Choroid plexus epithelial cell (primary cell): Measurements from ENCODE around the gene ADD3.

Source experiments
- DNase-seq: peaks from one replicate; pipeline ENCODE4 v3.0.0-alpha.2; 2010; ENCODE audit warnings: low read depth
- H3K4me3 ChIP-seq: 2 replicates; pipeline ENCODE4 v1.5.1; 2011; ENCODE audit warnings: low read depth, mild to moderate bottlenecking, control low read depth, low read length, moderate library complexity
- TF ChIP-seq, protein P1 (sequence below): conservative IDR thresholded peaks from 2 replicates; pipeline ENCODE4 v1.5.1; 2011; ENCODE audit warnings: low read depth, mild to moderate bottlenecking, control low read depth, inconsistent platforms, low read length, moderate library complexity

ADD3 gene

DNA sequence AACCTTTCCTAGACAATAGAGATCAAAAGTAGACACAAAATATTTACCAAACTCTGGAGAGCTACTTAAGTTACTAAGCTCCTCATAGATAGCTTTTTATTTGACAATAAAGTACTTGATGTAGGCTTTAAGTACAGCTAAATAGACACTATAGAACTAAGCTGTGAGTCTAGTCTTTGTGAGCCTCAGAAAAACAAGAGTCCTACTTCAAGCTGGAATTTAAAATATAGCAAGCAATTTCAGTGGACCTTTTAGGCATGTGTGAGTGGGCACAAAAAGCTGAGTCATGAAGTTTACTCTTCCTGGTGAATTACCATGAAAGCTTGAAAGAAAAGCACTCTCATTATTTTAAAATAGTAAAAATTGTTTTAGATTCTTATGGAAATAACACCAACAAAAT is 76.1 kb downstream of the ADD3 start:
- TF ChIP-seq, protein P1, sequence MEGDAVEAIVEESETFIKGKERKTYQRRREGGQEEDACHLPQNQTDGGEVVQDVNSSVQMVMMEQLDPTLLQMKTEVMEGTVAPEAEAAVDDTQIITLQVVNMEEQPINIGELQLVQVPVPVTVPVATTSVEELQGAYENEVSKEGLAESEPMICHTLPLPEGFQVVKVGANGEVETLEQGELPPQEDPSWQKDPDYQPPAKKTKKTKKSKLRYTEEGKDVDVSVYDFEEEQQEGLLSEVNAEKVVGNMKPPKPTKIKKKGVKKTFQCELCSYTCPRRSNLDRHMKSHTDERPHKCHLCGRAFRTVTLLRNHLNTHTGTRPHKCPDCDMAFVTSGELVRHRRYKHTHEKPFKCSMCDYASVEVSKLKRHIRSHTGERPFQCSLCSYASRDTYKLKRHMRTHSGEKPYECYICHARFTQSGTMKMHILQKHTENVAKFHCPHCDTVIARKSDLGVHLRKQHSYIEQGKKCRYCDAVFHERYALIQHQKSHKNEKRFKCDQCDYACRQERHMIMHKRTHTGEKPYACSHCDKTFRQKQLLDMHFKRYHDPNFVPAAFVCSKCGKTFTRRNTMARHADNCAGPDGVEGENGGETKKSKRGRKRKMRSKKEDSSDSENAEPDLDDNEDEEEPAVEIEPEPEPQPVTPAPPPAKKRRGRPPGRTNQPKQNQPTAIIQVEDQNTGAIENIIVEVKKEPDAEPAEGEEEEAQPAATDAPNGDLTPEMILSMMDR: no peak
- H3K4me3 ChIP-seq: no peak overlapping the region
- peak; percentile 69 for DNase-seq

DNA sequence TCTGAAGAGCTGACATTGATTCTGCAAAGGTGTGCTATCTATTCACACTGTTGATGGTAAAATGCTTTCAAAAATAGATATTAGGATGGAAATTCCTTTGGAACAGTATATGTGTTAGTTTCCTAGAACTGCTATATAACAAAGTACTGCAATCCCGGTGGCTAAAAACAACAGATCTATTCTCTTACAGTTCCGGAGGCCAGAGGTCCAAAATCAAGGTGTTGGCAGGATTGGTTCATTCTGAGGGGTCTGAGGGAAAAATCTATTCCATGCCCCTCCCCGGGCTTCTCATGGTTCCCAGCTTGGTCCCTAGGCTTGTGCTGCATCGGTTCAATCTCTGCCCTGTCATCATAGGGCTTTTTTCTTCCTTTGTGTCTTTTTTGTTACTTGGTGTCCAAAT is 79.9 kb downstream of the ADD3 start:
- no peak overlapping the region for H3K4me3 ChIP-seq
- TF ChIP-seq, protein P1: no peak
- no peak for DNase-seq

DNA sequence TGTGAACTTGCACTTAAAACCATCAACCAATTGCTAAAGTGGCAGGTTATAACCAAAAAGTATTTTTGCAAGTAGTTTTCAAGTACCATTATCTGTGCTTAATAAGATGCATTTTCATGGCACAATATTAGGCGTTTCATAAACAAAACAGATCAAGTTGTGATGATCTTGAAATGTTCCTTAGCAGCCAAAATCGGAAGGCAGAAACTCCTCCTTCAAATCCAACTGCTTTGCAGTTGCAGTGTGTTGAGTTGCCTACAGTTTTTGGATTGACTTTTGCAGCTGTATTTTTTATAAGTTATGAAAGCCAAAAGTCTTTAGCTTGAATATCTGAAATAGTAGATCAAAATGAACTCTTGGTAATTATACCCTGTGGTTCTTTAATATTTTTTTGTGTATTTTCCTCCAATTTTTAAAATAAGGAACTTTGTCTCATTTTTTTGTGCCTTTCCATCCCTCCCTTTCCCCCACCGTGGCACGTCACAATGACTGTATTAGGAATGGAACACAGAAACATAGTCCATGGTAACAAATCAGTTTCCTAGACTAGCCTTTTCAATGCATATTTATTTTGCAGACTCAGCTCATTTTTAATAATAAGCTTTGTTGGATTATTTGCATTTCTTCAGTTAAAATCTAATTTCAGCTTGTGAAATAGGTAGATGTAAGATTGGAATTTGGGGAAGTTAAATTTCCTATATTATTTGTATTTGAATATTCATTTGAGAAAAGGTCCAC is 80.8 kb downstream of the ADD3 start:
- no peak for DNase-seq
- TF ChIP-seq, protein P1: no peak
- no peak overlapping the region for H3K4me3 ChIP-seq

DNA sequence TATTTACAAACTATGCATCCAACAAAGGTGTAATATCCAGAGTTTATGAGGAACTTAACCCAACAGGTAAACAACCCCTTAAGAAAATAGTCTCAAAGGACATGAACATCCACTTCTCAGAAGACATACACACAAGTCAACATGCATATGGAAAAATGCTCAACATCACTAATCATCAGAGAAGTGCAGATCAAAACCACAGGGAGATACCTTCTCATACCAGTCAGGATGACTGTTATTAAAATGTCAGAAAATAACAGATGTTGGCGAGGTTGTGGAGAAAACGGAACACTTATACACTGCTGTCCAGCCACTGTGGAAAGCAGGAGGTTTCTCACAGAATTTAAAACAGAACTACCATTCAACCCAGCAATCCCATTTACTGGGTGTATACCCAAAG is 84.0 kb downstream of the ADD3 start:
- no peak overlapping the region for H3K4me3 ChIP-seq
- DNase-seq: no peak
- TF ChIP-seq, protein P1: no peak

DNA sequence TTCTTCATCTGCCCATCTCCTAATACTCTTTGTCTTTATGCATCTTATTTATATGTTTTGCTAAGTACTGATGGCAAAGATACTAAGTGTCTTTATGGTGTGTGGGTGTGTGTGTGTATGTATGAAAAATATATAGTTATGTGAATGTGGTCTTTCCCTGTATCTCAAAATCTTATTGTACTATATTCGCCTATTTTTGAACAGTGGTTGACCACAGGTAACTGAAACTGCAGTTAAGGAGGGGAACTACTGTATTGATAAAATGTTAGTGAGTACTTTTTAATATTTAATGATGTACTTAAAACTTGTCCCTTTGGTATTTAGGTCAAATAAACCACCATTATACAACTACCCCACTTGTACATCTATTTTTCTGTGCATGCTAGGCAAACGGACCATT is 85.9 kb downstream of the ADD3 start:
- DNase-seq: no peak
- TF ChIP-seq, protein P1: no peak
- H3K4me3 ChIP-seq: no peak overlapping the region

DNA sequence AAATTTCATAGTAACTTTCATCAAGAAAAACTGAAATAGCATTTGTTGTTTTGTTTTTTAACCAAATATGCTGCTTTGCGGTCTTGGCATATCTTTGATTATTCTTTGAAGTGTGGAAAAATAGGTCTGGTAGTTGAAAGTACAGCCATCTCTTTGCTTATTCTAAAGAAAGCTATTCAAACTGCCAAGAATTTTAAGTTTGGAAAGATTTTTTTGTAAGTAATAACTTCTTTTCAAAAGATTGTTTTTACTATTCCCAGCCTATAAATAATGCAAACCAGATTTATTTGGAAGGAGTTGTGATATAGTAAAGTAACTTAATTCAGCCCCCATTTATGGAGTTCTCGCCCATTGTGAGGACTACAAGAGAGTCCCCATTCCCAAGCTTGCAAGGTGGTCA is 87.0 kb downstream of the ADD3 start:
- H3K4me3 ChIP-seq: no peak overlapping the region
- no peak for DNase-seq
- TF ChIP-seq, protein P1: no peak

DNA sequence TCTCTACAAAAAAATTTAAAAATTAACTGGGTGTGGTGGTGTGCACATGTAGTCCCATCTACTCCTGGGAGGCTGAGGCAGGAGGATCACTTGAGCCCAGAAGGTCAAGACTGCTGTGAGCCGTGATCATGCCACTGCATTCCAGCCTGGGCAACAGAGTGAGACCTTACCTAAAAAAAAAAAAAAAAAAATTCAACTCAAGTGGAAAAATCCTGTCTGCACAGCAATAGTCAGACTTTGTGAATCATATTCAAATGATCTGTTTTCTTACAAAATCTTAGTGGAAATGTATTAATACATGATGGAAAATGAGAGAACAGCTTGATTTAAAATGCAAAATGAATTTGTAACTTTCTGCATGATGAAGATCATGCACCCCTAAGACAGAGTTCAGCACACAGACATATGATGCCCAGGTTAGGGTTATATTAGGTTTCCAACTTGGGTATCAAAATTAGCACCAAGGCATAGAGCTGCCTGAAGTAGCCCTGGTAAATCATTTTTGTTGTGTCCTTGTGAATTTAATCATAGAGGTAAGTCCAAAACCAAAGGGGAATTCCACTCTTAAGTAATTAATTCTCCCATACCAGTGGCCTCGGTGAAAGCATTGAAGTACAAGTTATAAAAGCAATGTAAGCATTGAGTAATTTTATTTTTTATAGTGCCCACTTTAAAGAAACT is 93.8 kb downstream of the ADD3 start:
- TF ChIP-seq, protein P1: no peak
- DNase-seq: peak; percentile 12

More for the DNA sequence above, 93.8 kb downstream of the ADD3 start:
- no peak overlapping the region for H3K4me3 ChIP-seq
